HG02571 (cell line): Measurements from ENCODE around the gene EHMT2.
A peak's percentile ranks its signal among the peaks of the same experiment; 100 is the strongest.
"Not testable (repeated sequence)": the region's sequence is repeated elsewhere in the genome, so short reads cannot be mapped to it uniquely, and the experiment has no call there.

Source experiments
- ATAC-seq: cut with Tn5 transposase; IDR thresholded peaks from one replicate; pipeline ENCODE4 v1.9.1; 2021; ENCODE audit warnings: mild to moderate bottlenecking, moderate library complexity; ENCODE audit not compliant: unreplicated experiment

EHMT2 gene

DNA sequence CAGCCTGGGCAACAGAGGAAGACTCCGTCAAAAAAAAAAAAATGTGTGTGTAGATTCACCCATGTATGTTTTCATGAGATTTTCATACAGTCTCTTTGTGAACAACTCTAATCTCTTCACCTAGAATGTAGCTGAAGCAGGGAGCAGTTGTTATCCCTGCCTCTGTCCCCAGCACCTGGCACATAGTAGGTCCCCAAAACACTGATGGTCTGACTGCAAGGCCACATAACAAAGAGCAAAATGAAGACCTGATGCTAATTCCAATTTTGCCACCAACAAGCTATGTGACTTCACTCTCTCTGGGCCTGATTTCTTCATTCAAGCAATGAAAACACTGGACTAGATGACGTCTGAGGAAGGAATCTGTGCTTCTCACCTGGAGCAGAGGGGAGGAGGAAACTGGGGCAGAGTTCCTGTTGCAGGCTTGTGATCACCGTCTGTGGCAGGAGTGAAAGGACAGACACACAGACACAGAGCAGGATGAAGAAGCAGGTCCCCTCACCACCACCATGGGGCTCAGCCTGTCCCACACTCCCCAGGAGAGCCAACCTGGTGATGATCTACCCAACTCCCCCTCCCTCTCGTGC is 23.3 kb downstream of the EHMT2 start:
- ATAC-seq = no peak

DNA sequence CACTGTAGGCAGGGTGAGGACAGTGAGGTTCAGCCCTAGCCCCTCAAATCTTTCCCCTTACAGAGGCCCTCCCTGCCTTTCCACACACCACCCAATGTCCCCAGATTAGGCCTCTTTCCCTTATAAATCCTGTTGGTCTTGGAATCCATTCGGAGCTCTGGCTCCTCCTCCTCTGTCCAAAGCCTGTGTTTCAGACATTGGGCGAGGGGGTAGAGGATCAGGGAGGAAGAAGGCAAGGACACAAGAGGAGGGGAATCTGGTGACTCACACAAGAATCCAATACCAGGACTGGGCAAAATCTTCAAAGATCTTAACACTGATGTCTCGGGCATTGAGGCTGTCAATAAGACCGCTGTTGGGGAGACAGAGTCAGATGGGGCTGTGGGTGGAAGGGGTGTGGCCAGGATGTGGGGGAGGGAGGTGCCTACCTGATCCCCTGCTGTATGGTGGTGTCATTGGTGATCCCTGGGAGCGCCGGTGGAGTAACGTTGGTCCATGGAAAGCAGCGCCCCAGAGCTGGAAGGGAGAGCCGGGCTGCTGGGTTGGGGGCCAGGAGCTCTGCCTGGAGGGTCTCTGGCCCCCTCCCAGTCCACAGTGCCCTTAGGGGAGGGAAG is 26.3 kb downstream of the EHMT2 start:
- ATAC-seq = no peak

DNA sequence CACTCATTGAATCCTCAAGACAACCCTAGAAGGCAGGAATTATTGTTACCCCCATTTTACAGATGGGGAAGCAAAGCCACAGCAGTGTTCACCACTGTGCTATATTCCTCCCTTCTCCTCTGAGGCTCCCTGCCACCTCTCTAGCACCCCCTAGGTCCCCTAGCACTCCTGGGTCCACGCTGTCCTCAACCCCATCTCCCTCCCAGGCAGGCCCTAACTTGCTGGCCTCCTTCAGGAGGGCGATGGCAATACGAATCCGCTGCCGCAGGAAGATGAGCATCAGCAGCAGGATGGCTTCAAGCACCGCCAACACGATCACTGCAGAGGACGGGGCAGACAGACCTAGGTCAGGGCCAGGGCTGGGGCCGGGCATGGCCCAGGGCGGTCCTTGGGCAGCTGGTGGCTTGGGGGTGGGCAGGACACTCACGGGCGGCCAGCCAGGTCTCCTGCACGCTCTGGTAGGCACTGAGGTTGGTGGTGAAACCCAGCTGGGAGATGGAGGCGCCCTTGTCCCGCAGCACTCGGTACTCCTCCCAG is 27.0 kb downstream of the EHMT2 start:
- ATAC-seq = no peak

DNA sequence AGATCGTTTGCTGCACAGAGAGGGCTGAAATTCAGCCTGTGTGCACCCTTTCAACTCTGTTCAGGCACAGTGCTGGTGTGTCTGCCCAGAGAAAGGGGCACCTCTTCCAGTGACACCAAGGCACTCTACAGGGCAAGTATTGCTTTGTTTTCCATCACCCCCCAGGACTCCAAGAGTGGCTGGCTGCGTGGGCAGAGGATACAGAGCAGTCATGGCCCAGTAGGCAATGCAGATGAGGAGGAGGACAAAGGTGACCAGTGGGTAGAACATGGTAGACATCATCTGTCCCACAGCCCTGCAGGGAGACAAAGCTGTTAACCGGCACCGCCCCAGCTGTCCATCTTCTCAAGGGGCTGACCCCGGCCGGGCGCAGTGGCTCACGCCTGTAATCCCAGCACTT is 28.2 kb downstream of the EHMT2 start:
- no peak for ATAC-seq

DNA sequence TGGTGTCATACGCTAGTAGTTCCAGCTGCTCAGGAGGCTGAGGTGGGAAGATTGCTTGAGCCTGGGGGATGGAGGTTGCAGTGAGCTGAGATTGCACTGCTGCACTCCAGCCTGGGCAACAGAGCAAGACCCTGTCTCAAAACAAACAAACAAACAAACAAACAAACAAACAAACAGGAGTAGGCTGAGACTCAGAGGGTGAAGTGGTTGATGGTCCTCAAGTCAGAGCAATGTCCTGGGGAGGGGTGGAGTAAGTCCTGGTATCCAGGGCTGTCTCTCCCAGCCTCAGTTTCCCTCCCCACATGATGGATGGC is 28.9 kb downstream of the EHMT2 start:
- not testable (repeated sequence) for ATAC-seq

DNA sequence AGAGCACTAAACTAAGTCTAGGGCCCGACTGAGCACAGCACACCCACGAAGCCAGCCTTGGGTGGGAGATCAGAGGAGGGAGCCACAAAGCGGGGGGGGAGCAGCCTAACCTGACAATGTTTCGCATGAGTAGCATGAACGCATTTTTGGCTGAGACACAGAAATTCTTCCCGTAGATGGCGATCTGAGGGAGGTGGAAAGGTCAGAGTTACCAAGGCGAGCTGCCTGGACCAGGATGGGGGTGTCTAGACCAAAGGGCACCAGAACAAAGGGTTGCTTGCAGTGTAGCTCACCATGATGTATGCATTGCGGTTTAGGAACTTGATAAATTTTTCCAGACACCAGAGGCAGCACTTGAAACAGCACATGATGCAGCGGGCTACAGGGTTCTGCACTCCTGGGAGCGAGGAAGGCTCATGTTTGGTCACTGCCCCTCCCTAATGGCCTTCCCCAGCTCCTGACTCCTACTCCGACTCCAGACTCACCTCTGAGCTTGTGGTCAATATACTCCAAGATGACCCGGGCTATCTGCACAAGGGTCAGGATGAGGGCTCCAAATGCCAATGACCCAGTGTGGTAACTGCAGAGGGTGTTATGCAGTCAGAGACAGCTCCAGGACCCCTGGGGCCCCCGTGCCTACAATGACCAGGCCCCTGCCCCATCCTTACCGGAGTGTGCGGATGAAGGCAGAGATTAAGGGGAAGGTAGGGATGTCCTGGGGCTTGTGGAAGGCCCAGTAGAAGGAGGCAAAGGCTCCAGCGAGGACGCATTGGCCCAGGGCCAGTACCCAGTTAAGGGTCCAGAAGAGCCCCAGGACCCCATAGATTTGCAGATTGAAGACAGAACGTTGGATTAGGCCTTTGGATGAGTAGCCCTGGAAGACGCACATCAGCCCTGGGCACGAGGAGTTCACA is 32.0 kb downstream of the EHMT2 start:
- no peak for ATAC-seq

DNA sequence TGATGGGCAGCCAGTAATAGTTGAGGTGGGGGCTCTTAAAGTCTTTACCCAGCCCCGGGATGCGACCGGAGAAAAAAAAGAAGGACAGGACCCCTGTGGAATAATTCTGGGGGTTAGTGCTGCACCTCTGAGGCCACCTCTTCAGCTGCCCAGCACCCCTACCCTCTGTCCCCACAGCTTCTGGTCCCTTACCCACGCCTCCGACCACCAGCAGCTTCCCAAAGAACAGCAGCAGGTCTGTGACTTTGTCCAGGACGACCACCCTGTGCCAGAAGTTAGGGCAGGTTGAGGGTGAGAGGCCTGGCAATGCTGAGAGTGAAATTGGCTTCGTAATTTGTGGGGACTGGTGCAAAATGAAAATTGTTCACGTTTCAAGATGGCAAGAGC is 32.7 kb downstream of the EHMT2 start:
- no peak for ATAC-seq

DNA sequence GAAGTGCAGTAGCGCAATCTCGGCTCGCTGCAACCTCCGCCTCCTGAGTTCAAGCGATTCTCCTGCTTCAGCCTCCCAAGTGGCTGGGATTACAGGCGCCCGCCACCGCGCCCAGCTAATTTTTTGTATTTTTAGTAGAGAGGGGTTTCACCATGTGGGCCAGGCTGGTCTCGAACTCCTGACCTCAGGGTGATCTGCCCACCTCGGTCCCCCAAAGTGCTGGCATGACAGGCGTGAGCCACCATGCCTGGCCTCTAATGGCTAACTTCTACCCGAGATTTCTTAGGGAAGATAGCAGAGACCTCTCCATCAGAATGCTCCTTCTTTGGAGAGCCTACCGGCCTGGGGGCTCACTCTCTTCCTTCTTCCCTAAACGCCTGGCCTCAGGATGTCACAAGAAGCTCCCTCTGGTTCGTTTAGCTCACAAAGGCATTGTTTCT is 33.4 kb downstream of the EHMT2 start:
- ATAC-seq = not testable (repeated sequence)

DNA sequence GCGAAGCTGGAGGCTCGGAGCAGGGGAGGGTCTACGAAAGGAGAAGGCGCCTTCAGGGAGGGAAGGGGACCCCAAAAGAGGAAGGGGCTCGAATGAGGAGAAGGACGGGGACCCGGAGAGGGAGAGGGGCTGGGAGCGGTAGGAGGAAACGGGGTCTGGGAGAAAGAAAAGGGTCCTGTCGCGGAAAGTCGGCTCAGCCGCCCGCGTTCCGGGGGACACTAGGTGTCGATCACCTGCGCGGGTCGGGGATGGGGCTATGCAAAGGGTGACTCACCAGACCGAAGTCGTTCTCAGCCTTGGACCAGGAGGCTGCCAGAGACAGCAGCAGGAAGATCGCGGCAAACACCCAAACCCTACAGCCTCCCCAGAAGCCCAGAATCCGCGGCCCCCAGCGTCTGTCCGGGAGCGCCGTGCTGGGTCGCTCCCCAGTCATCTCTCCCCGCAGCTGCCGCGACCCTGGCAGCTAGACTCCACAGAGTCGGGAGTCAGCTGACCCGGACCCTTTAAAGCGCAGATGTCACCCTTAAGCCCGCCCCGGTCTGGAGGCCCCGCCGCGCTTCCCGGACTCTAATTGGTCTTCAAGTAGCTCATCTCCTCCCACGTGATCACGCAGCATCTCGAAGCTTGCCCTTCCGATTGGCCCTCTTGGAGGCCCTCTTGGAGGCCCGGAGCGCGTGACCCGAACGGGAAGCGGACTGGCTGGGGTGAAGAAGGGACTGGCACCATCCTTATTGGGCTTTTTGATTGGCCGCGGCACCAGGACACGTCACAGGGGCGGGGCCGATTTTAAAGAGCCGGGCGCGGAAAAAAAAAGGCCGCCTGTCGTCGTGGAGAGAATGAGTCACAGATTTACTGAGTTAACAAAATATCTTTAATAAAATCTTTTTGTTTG is 34.9 kb downstream of the EHMT2 start, which contains the start of gene NEU1:
Gene NEU1, minus strand, starts transcription at position 478 of the 892 bp plus-strand sequence. Its CDS starts 45 bp downstream, at position 433.
- peak; percentile 92 for ATAC-seq

DNA sequence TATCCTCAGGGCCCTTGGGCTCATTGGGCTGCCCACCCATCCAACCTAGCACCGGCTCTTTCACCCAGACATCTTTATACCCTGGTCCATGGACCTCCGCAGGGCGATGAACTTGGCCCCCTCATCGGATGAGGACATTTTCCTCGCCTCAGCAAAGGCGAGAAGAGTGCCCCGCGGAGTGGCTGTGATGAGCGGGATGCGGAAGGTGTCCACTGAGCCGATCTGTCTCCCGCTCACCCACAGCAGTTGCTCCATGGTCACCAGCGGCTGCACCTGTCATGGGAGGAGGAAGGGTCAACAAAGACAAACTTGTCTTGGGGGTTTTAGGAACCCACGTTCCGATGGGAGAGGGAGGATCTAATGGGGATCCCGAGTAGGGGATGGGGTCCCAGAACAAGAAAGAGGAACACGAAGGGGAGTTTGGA is 35.6 kb downstream of the EHMT2 start:
- no peak for ATAC-seq

DNA sequence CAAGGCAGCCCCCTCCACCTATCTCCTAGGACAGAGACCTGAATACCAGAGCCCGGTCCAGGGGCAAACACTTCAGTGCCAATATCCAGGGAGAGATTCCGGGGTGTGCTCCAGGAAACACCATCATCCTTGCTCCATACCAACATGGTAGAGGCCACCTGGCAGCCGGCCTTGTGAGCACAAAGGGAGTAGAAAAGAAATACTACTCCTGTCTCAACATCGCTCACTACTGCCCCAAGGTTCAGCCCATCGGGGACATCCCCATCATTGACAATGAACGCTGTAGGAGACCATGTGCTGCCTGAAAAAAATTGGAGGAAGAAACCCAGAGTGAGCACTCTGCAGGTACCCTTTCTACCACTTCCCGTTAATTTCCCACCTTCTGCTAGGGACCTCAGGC is 36.3 kb downstream of the EHMT2 start:
- ATAC-seq = no peak

DNA sequence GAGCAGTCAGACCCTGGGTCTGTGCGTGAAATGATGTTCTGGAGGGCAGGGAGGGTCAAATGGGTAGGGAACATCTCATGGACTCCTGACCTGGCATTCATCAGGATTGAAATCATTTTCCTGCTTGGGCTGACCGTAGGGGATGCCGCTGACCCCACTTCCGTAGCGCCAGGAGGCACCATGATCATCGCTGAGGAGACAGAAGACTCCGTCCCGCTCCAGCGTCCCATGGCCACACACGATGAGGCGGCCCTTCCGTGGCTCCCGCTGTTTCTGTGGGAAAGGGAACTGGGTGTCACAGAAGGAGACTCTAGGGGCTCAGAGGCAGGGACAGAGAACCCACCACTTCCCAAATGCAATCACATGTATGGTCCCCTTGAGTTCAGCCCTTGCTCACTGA is 37.1 kb downstream of the EHMT2 start:
- ATAC-seq = no peak

DNA sequence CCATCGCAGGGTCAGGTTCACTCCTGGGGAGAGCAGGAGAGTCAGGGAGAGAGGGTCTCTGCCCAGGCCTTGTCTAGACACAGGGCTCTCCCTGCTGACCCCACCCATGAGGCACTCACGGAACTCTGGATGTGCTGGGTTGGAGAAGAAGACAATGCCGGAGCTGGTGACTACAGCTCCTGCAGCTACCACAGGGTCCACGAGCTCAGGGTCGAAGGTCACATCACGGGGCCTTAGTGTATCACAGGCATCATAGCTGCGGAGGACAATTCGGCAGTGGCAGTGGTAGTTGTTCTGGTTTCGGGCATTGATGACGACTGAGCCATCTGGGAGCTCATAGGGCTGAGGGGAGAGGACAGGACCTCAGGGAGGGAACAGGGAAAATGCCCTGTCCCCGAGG is 37.6 kb downstream of the EHMT2 start:
- ATAC-seq = no peak

DNA sequence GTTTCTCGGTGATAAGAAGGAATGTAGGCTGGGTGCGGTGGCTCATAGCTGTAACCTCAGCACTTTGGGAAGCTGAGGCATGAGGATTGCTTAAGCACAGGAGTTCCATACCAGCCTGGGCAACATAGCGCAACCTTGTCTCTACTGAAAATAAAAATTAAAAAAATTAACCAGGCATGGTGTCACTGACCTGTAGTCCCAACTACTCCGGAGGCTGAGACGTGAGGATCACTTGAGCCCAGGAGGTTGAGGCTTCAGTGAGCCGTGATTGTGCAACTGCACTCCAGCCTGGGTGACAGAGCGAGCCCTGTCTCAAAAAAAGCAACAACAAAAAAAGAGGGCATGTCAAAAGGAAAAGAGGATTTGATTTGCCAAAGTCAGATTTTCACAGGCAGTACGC is 38.8 kb downstream of the EHMT2 start:
- no peak for ATAC-seq

DNA sequence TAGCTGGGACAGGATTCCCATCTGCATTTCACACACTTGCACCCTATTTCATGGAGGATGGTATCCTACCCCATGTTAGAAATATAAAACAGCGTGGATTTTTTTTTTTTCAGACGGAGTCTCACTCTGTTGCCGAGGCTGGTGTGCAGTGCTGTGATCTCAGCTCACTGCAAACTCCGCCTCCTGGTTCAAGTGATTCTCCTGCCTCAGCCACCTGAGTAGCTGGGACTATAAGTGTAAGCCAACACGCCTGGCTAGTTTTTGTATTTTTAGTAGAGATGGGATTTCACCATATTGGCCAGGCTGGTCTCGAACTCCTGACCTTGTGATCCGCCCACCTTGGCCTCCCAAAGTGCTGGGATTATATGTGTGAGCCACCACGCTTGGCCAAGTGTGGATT is 39.7 kb downstream of the EHMT2 start:
- not testable (repeated sequence) for ATAC-seq

DNA sequence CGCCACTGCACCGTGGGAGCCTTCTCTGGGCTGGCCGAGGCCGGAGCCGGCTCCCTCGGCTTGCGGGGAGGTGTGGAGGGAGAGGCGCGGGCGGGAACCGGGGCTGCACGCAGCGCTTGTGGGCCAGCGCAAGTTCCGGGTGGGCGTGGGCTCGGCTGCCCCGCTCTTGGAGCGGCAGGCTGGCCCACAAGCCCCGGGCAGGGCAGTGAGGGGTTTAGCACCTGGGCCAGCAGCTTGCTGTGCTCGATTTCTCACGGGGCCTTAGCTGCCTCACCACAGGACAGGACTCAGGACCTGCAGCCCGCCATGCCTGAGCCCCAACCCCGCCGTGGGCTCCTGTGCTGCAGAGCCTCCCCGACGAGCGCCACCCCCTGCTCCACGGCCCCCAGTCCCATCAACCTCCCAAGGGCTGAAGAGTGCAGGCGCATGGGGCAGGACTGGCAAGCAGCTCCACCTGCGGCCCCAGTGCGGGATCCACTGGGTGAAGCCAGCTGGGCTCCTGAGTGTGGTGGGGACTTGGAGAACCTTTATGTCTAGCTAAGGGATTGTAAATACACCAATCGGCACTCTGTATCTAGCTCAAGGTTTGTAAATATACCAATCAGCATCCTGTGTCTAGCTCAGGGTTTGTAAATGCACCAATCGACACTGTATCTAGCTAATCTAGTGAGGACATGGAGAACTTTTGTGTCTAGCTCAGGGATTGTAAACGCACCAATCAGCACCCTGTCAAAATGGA is 45.3 kb downstream of the EHMT2 start:
- ATAC-seq = not testable (repeated sequence)

DNA sequence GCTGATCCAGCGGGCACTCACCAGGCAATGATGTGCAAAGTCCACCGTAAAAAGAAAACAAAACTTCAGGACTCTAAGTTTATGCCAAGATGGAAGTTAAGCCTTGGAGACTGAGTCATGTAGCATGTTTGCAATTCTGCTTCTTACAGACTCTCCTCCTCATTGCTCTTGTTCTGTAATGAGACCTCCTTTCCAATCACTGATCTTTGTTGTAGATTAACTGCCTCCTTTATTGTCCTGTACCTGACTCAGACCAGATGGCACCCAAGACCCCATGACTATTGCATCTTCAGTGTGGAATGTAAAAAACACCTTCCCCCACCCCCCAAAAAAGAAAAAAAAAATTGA is 46.0 kb downstream of the EHMT2 start:
- no peak for ATAC-seq

DNA sequence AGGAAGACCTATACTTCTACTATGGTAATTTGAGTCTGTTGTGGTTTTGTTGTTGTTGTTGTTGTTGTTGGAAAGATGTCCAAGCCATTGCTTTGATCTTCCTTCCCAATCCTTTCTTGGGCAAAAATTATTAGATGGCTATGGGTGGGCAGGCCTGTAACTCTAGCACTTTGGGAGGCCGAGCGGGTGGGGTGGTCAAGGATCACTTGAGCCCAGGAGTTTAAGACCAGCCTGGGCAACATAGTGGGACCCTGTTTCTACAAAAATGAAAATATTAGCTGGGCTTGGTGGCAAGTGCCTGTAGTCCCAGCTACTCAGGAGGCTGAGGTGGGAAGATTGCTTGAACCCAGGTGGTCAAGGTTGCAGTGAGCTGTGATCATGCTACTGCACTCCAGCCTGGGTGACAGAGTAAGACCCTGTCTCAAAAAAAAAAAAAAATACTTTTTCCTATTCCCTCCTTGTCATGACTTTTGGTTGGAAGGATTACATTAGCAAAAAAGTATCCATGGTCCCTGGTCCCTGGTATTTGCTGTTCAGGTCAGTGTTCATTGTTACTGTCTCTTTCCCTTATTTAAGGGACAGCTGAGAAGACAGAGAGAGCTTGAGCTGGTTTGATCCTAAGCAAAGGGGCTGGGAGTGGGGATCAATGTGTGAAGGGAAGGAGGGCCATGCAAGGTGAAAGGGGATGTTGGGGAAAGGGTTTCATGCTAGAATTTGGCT is 46.6 kb downstream of the EHMT2 start:
- ATAC-seq = no peak

DNA sequence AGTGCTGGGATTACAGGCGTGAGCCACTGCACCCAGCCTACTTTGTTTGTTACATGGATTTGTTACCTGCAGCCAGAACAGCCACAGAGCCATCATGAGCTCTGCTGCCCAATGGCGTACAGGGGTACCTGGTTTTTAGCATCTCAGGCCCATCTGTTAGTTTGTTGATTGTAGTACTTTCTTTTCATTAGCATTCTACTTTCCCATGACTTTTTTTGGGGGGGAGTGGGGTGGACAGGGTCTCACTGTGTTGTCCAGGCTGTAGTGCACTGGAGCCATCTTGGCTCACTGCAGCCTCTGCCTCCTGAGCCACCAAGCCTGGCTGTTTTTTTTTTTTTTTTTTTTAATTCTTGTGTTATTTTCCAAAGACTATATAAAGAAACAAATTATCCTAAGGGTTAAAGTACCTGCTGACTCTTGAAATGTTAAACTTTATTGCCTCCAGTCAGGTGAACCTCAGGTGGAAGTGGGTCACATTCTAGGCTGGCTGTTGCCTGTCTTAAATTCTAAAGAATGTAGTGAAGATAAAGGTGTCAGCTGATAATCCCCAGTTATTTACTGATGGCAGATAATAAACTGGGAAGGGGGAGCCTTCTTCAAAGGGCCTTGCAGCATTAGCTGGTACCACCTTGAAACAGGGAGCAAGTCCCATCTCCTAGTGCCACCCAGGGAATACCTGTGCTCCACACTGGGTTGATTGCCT is 50.1 kb downstream of the EHMT2 start:
- no peak for ATAC-seq
